HCT116 (cell line): ENCODE measurements around the gene UQCRFS1. TPM values are rescaled to one million over a fixed set of nuclear protein-coding genes. Genes with fewer than 3 reads are reported as not detected.

ENCODE experiments used
- ATAC-seq: fragments of 200-7000 bp; cut with Tn5 transposase; 2 replicates; pipeline ENCODE4 v1.9.1; 2020; ENCODE audit warnings: mild to moderate bottlenecking, moderate library complexity
- BruUV-seq: library from RNA; stranded (reverse); fragments of 400-500 nt; replicated peaks from 2 replicates; lab custom pipeline; 2021; lab: Mats Ljungman, UMichigan
- CTCF ChIA-PET: fragments of 300-600 bp; sonication (Branson Sonifier 250); formaldehyde crosslinking; loops from one replicate; lab custom pipeline; 2021; ENCODE audit warnings: antibody characterized with exemption; lab: Charles Lee
- POLR2A ChIA-PET: fragments of 300-600, 350-600 bp; sonication (Branson Sonifier 250); formaldehyde crosslinking; loops from one replicate; lab custom pipeline; 2021; ENCODE audit warnings: antibody characterized with exemption; lab: Charles Lee
- RAD21 ChIA-PET, 2 experiments: fragments of 300-600 bp; sonication (Branson Sonifier 250); formaldehyde crosslinking; loops; one replicate each; lab custom pipeline; 2023; ENCODE audit warnings: low total read pairs in 2 of 2; ENCODE audit not compliant: uncharacterized antibody in 2 of 2, unreplicated experiment in 2 of 2, low non-redundant PET in 1 of 2; lab: Charles Lee
- DNase-seq: peaks from one replicate; pipeline ENCODE4 v3.0.0-alpha.2; 2010; ENCODE audit warnings: low read depth, low spot score
- H2AFZ ChIP-seq: fragments of 200-600 bp; shearing (Covaris generic), sonication (generic); 2 replicates; pipeline ENCODE4 v1.6.1; 2017; ENCODE audit warnings: low read depth, mixed run types, mixed read lengths, antibody characterized with exemption, low read length; ENCODE audit not compliant: poor library complexity, severe bottlenecking
- H3K27ac ChIP-seq: 2 replicates; pipeline ENCODE4 v1.5.1; 2012; ENCODE audit warnings: low read depth, low read length
- H3K27me3 ChIP-seq: fragments of 200-600 bp; sonication (generic); 2 replicates; pipeline ENCODE4 v1.6.1; 2016; ENCODE audit warnings: mixed run types, low read length, mixed read lengths; ENCODE audit not compliant: insufficient read depth
- H3K36me3 ChIP-seq, 2 experiments: fragments of 200-500 bp in 1 of 2; fragments of 200-600 bp in 1 of 2; sonication (Bioruptor generic) in 1 of 2; sonication (generic) in 1 of 2; 2 replicates each; pipeline versions ENCODE4 v1.5.1 to v1.6.1; 2014 to 2016; ENCODE audit warnings: low read length in 2 of 2, inconsistent platforms in 1 of 2, mixed read lengths in 1 of 2, mixed run types in 1 of 2; ENCODE audit not compliant: insufficient read depth in 2 of 2, control insufficient read depth in 1 of 2
- H3K4me1 ChIP-seq, 2 experiments: fragments of 200-600 bp in 1 of 2; sonication (generic) in 1 of 2; 2 replicates each; pipeline versions ENCODE4 v1.5.1 to v1.6.1; 2012 to 2017; ENCODE audit warnings: low read length in 2 of 2, inconsistent platforms in 1 of 2, mild to moderate bottlenecking in 1 of 2, mixed read lengths in 1 of 2, mixed run types in 1 of 2, moderate library complexity in 1 of 2; ENCODE audit not compliant: insufficient read depth in 2 of 2, control insufficient read depth in 1 of 2
- H3K4me2 ChIP-seq: fragments of 200-600 bp; sonication (generic); 2 replicates; pipeline ENCODE4 v1.6.1; 2017; ENCODE audit warnings: mixed run types, low read length, mixed read lengths
- H3K4me3 ChIP-seq, 2 experiments: fragments of 200-600 bp in 1 of 2; sonication (generic) in 1 of 2; replicated peaks in 1 of 2; 2 replicates each; pipeline ENCODE4 v1.5.1; 2011 to 2016; ENCODE audit warnings: low read length in 2 of 2, control low read depth in 1 of 2, low read depth in 1 of 2, mild to moderate bottlenecking in 1 of 2, mixed read lengths in 1 of 2, mixed run types in 1 of 2
- H3K79me2 ChIP-seq: fragments of 200-600 bp; sonication (generic); 2 replicates; pipeline ENCODE4 v1.6.1; 2017; ENCODE audit warnings: mild to moderate bottlenecking, mixed run types, low read length, moderate library complexity, mixed read lengths; ENCODE audit not compliant: insufficient read depth
- H3K9ac ChIP-seq: fragments of 200-600 bp; sonication (generic); 2 replicates; pipeline ENCODE4 v1.6.1; 2016; ENCODE audit warnings: low read length, mixed read lengths
- H3K9me2 ChIP-seq: fragments of 200-600 bp; sonication (generic), shearing (Covaris generic); 2 replicates; pipeline ENCODE4 v1.6.1; 2017; ENCODE audit warnings: mixed run types, mild to moderate bottlenecking, moderate library complexity; ENCODE audit not compliant: insufficient read depth
- H3K9me3 ChIP-seq, 2 experiments: fragments of 200-500 bp in 1 of 2; fragments of 200-600 bp in 1 of 2; sonication (Bioruptor generic) in 1 of 2; sonication (generic) in 1 of 2; 2 replicates each; pipeline ENCODE4 v1.6.1; 2014 to 2017; ENCODE audit warnings: low read length in 2 of 2, mixed read lengths in 2 of 2, inconsistent platforms in 1 of 2, low read depth in 1 of 2, mild to moderate bottlenecking in 1 of 2, mixed run types in 1 of 2, moderate library complexity in 1 of 2; ENCODE audit not compliant: control insufficient read depth in 1 of 2, insufficient read depth in 1 of 2
- H4K20me1 ChIP-seq: fragments of 200-600 bp; sonication (generic), shearing (Covaris generic); 2 replicates; pipeline ENCODE4 v1.6.1; 2017; ENCODE audit warnings: mixed run types, mild to moderate bottlenecking, moderate library complexity; ENCODE audit not compliant: insufficient read depth
- ATF3 ChIP-seq: IDR thresholded peaks from 2 replicates; pipeline ENCODE4 v1.6.1; 2012
- CEBPB ChIP-seq: IDR thresholded peaks from 2 replicates; pipeline ENCODE4 v1.6.1; 2012; ENCODE audit warnings: low read depth
- EGR1 ChIP-seq: IDR thresholded peaks from 2 replicates; pipeline ENCODE4 v1.6.1; 2012; ENCODE audit warnings: low read depth
- ELF1 ChIP-seq: IDR thresholded peaks from 2 replicates; pipeline ENCODE4 v1.6.1; 2012; ENCODE audit warnings: low read depth, borderline replicate concordance
- EZH2phosphoT487 ChIP-seq: fragments of 200-600 bp; IDR thresholded peaks from 2 replicates; pipeline ENCODE4 v1.6.1; 2018; ENCODE audit warnings: antibody characterized with exemption, borderline replicate concordance
- JUND ChIP-seq: IDR thresholded peaks from 2 replicates; pipeline ENCODE4 v1.6.1; 2012
- MAX ChIP-seq: IDR thresholded peaks from 2 replicates; pipeline ENCODE4 v1.6.1; 2012
- POLR2A ChIP-seq: IDR thresholded peaks from 2 replicates; pipeline ENCODE4 v1.7.0; 2011; ENCODE audit warnings: borderline replicate concordance; ENCODE audit not compliant: insufficient read depth, insufficient read length; ENCODE audit errors: extremely low read depth
- POLR2AphosphoS5 ChIP-seq: IDR thresholded peaks from 2 replicates; pipeline ENCODE4 v1.6.1; 2011; ENCODE audit warnings: mild to moderate bottlenecking, low read depth, low read length, moderate library complexity
- RAD21 ChIP-seq: IDR thresholded peaks from 2 replicates; pipeline ENCODE4 v1.6.1; 2012; ENCODE audit warnings: low read depth, mild to moderate bottlenecking
- SIN3A ChIP-seq: IDR thresholded peaks from 2 replicates; pipeline ENCODE4 v1.6.1; 2012; ENCODE audit warnings: low read depth
- SRF ChIP-seq: IDR thresholded peaks from 2 replicates; pipeline ENCODE4 v1.6.1; 2012; ENCODE audit warnings: low read depth
- YY1 ChIP-seq: IDR thresholded peaks from 2 replicates; pipeline ENCODE4 v1.6.1; 2011; ENCODE audit warnings: low read length, low read depth, moderate library complexity, mild to moderate bottlenecking; ENCODE audit not compliant: insufficient replicate concordance; ENCODE audit errors: extremely low read depth
- ZBTB33 ChIP-seq: IDR thresholded peaks from 2 replicates; pipeline ENCODE4 v1.6.1; 2011; ENCODE audit warnings: mild to moderate bottlenecking, low read length, moderate library complexity; ENCODE audit not compliant: insufficient replicate concordance; ENCODE audit errors: extremely low read depth
- ZNF274 ChIP-seq: fragments of 200-500 bp; sonication (Bioruptor generic); IDR thresholded peaks from 2 replicates; pipeline ENCODE4 v1.6.1; 2014; ENCODE audit warnings: mild to moderate bottlenecking, low read depth, low read length, inconsistent platforms
- intact Hi-C: fragments of 100-400 bp; cut with micrococcal nuclease; formaldehyde crosslinking; loops from 2 replicates; pipeline ENCODE4 v1.10.0; 2022
- total RNA-seq: library from RNA; stranded (reverse); gene quantifications from one replicate; pipeline ENCODE4 v1.2.1, GENCODE V29; 2021; ENCODE audit not compliant: unreplicated experiment

UQCRFS1 gene
- total RNA-seq, 1 experiment from 2014 or later = 45.8 TPM

GRCh38 chr19:29259867-29260281 lies 46.9 kb upstream of the UQCRFS1 start:
- ChIA-PET CTCF (interaction anchor here (1.0 to 1.5 kb wide), 3 partner anchors 11 to 13 kb away, joined by 3 to 4 read pairs (median 4); no protein-coding TSS in a partner anchor), POLR2A (no interaction called here)
- BruUV-seq = no TSS peak

More at GRCh38 chr19:29259867-29260281, 46.9 kb upstream of the UQCRFS1 start:
- RAD21 ChIA-PET = no interaction called here
- DNase-seq (no peak), ATAC-seq (no peak)
- no peaks in the 10 kb centered on the region for H3K4me1 ChIP-seq
- H3K36me3 ChIP-seq = no peaks in the 10 kb centered on the region
- no peak overlapping the region for H3K27ac ChIP-seq
- H3K4me3 ChIP-seq = no peak overlapping the region
- intact Hi-C loops = loop anchor here (10.0 kb wide), 1 partner anchor 515 kb away; no protein-coding TSS in a partner anchor
- no peaks in the 10 kb centered on the region; a peak in 1 of 4 replicates for H3K9me3 ChIP-seq
- H2AFZ ChIP-seq = no peak overlapping the region
- no peaks in the 10 kb centered on the region for H3K9me2 ChIP-seq
- no peak overlapping the region for H3K9ac ChIP-seq
- H3K79me2 ChIP-seq = no peaks in the 10 kb centered on the region
- H4K20me1 ChIP-seq = no peaks in the 10 kb centered on the region
- no peak overlapping the region for H3K4me2 ChIP-seq
- no peak for TF ChIP-seq ELF1
- no peak for TF ChIP-seq ZNF274
- no peak for TF ChIP-seq ZBTB33
- TF ChIP-seq POLR2A = no peak
- no peak for TF ChIP-seq YY1
- TF ChIP-seq EGR1 = no peak
- no peak for TF ChIP-seq ATF3
- no peak for TF ChIP-seq CEBPB
- TF ChIP-seq SIN3A = no peak
- TF ChIP-seq JUND = no peak
- no peak for TF ChIP-seq EZH2phosphoT487
- TF ChIP-seq POLR2AphosphoS5 = no peak
- no peak for TF ChIP-seq SRF
- TF ChIP-seq RAD21 = no peak
- TF ChIP-seq MAX = no peak
- no peaks in the 10 kb centered on the region for H3K27me3 ChIP-seq
